HG02938 (cell line): ENCODE measurements around the gene NOXRED1.
A peak's percentile ranks its signal among the peaks of the same experiment; 100 is the strongest.

Source experiments
- ATAC-seq: cut with Tn5 transposase; IDR thresholded peaks from one replicate; pipeline ENCODE4 v1.9.1; 2021; ENCODE audit warnings: mild to moderate bottlenecking, moderate library complexity; ENCODE audit not compliant: unreplicated experiment

Gene NOXRED1

DNA sequence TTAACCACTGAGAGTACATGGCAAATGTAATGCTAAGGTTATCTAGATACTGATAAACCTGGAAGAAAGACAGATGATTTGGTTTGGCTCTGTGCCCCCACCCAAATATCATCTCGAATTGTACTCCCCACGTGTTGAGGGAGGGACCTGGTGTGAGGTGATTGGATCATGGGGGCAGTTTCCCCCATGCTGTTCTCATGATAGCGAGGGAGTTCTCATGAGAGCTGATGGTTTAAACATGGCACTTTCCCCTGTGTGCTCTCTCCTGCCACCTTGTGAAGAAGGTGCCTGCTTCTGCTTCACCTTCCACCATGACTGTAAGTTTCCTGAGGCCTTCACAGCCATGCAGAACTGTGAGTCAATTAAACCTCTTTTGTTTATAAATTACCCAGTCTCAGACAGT lies 14.2 kb downstream of the NOXRED1 start:
- no peak for ATAC-seq

GRCh38 chr14:77407158-77407557 lies 16.2 kb downstream of the NOXRED1 start:
- ATAC-seq, result no peak

DNA sequence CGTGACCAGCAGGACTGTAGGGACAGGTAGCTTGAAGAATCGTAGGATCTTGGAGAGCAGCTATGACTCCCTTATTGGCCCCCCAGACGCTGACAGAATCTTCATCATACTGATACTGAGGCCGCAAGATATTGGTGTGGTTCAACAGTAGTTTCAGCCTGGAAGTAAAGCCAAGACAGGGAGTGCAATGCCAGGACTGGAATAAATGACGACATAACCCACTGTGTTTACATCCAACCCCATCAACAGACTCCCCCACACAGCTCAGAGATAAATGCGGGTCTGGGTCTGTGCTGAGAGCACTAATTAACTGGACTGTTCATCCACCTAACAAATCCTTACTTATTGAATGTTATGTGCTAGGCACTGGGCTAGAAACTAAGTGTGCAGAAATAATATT lies 16.6 kb downstream of the NOXRED1 start:
- no peak for ATAC-seq

DNA sequence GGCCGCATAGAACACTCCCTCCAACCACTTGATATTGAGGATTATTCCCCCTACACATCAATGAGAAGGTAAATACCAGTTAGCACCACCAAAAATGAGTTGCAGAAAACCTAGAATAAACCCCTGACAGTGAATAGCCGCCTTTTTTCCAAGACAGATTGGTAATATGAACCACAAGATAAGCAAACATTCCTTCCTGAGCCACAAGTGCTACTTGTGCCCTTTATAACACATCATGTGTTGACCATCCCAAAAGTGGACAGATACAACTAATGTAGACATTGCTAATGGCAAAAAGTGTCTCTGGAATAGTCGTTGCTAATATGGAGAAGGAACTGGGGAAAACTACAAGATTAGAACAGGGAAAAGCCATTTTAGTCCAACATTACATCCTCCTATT lies 17.2 kb downstream of the NOXRED1 start:
- ATAC-seq, result no peak

DNA sequence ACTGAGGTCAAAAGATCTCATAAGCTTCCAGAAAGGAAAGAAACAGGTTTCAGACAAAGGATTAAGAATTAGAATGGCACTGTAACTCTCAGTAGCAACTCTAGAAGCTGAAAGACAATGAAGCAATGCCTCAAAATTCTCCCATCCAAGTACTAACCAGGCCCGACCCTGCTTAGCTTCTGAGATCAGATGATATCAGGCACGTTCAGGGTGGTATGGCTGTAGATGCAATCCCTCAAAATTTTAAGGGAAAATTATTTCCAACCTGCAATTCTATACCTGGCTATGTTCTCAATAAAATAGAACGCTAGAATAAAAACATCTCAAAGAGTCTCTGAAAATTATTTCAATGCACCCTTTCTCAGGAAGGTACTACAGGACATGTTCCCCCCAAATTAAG lies 19.6 kb downstream of the NOXRED1 start:
- no peak for ATAC-seq

DNA sequence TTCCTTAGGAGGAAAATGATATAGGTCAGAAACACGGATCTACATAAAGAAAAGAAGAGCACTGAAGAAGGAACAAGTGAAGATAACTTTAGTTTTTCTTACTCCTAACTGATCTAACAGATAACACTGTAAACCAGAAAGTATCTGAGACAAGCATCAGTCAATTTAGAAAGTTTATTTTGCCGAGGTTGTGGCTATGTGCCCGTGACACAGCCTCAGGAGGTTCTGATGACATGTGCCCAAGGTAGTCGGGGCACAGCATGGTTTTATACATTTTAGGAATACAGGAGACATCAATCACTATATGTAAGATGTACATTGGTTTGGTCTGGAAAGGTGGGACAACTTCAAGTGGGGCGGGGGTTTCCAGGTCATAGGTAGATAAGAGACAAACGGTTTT lies 23.1 kb downstream of the NOXRED1 start:
- no peak for ATAC-seq

GRCh38 chr14:77390188-77390587 lies 33.1 kb downstream of the NOXRED1 start:
- ATAC-seq, result no peak

DNA sequence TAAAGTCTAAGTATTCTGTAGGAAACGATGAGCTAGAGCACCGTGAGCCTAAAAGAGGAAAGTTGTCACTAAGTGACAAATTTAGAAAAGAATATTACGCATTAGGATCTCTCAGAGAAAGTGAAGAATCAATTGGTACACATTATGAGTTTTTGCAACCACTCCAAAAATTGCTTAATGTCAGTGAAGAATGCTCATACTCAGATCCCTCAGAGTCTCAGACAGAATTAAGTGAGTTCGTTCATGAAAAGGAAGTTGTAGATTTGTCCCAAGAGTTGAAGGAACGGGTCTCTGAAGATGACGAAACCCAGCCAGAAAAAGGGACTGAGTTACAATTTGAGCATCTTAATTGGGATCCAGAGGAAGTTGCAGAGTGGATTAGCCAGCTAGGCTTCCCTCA lies 44.6 kb downstream of the NOXRED1 start:
- no peak for ATAC-seq

DNA sequence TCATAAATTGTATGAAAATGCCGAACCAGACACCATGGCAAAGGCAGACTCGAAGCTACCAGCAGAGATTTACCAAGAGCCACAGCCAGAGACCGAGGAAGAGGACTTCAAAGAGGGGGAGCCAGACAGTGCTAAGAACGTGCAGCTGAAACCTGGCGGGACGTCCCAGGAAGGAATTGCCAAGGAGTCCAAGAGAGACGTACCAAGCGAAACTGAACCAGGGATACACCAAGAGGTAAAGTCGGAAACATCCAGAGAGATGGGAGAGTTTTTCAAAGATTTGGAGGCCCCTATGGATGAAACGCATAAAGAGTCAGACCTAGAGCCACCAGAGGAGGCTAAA lies 45.9 kb downstream of the NOXRED1 start:
- no peak for ATAC-seq

- peak; percentile 75 for ATAC-seq
Measured at GRCh38 chr14:77376771-77377501, 46.4 kb downstream of the NOXRED1 start, which contains the start of the genes SAMD15 and TMED8. Gene SAMD15, plus strand, starts transcription at chr14:77377379. Its CDS starts 40 bp downstream, at chr14:77377419. Gene TMED8, minus strand, starts transcription at chr14:77377094. Its CDS starts 41 bp downstream, at chr14:77377053.

- peak; percentile 22 for ATAC-seq
Measured at GRCh38 chr14:77375973-77376770, 47.2 kb downstream of the NOXRED1 start.

DNA sequence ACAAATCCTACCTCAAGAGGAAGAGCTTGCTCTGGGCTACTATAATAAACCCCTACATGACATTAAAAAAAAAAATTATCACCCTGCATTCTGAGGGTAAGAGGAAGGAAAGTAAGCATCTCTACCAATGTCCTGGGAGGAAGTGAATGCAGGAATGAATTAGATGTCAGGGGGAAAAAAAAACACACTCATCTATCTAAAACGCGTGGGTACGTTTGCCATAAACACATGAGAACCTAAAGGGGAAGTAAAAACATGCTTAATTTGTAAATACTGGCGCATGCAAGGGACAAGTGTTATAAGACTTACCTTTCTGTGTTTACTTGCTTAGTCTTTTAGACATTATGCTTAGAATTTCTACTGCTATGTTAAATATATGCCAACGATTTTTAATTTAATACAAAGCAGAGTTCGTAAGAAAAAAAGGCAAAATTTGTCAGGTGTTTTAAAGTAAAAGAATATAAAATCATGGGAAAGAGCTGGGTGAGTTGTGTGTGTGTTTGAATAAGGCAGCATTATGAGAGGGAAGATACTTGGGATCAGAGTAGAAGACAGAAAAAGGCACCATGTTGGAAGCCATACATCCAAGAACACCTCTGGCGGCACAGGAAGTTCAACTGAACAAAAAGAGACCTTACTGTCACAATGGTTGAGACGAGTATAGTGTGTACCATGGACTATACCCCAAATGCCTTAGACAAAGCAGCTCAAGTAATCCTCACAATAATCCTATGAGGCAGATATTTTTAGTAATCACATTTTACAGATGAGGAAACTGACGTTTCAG lies 48.0 kb downstream of the NOXRED1 start:
- ATAC-seq, result no peak

DNA sequence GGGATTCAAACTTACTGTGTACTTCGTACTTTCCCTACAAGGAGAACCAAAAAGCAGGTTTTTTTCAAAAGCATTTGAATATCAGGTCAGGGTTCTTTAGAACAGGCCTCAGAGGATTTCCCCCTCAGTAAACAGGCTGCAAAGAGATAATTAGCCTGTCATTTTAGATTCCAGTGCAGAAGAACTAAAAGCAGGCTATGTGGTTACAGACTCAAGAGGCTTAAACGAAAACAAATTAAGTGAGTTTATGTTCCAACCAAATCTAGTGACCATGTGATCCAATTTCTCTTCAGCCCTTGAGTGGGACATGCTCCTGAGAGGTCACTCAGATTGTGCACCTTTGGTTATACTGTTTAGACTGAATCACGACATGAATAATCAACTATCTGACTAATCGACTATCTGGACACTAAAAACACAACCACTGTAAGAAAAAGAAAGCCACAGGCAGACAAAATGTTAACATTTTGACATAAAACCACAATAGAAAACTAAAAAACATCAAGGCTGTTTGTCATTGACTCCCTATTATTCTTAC lies 51.0 kb downstream of the NOXRED1 start:
- peak; percentile 31 for ATAC-seq

DNA sequence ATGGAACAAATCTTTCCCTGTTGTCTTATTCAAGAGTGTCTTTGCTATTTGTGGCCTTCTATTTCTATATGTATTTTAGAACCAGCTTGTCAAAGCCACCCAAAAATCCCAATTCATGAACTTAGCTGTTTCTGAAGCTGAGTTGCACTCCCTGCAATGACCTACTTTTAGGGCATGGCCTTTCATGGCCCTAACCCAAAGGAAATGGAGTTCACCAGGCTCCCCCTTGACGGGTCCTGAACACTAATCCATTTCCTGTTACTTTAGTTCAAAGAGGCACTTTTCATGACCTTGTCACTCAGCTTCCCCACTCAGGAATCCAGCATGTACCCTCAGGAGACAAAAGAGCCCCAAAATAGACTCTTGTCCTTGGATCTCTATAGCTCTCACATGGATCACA lies 54.0 kb downstream of the NOXRED1 start:
- ATAC-seq, result no peak

DNA sequence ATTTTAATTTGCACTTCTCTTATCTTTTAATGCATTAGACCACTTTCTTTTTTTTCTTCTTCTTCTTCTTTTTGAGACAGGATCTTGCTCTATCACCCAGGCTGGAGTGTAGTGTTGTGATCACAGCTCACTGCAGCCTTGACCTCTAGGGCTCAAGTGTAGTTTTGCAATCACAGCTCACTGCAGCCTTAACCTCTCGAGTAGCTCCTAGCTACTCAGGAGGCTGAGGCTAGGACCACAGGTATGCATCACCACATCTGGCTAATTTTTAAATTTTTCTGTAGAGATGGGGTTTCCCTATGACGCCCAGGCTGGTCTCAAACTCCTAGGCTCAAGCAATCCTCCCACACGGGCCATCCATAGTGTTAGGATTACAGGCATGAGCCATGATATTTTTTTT lies 59.2 kb downstream of the NOXRED1 start:
- no peak for ATAC-seq

GRCh38 chr14:77359626-77360025 lies 63.7 kb downstream of the NOXRED1 start:
- no peak for ATAC-seq

DNA sequence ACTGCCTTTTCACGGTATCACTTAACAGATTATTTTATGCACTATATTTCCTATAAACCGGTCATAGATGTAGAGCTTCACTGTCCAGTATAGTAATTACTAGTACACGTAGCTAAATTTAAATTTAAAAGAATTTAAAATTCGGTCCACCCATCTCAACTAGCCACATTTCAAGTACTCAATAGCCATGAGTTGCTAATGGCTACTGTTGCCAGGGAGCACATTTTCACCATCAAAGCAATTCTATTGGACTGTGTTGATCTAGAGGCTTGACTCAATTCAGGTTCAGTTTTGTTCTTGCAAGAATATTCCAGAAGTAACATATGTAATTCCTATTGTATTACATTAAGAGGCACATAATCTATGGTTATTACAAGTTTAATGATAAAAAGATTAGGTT lies 66.4 kb downstream of the NOXRED1 start:
- ATAC-seq, result no peak

DNA sequence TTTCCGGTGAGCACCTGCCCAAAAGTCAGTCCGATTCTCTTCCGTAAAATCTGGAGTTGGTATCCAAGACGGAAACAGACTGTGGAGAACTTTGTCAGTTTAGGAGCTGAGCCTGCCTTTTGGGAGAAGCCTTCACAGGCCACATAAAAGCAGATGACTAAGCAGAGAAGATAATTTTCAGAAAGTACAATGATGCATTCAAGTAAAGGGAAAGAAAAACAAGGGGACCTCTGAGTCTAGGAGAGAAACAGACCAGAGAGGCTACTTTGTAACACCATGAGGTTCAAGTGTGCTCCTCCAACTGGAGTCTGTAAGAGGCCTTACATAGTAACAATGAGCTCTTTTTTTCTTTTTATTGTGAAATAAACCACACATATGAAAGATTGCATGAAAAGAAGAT lies 67.5 kb downstream of the NOXRED1 start:
- no peak for ATAC-seq

DNA sequence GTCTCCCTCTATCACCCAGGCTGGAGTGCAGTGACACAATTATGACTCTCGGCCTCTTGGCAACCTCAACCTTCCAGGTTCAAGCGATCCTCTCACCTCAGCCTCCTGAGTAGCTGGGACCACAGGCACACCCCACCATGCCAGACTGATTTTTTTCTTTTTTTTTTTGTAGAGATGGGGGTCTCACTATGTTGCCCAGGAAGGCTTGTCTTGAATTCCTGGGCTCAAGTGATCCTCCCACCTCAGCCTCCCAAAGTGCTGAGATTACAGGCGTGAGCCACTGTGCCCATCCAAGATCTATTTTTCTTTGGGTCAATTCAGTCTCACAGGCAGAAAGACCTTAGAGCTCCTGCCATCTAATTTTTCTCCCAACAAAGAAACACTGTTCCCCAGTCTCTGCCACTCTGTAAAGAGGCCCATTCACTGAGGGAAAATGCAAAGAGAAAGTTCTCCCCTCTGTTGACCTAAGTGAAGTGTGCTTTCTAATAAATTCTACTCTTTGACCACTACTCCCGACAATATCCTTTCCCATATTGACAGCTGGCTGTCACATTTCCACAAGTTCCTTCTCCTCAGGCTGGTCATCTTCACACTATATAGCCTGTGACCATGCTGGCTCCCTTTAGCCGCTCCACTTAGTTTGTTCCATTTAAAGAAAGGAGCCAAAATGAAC lies 69.7 kb downstream of the NOXRED1 start:
- no peak for ATAC-seq

GRCh38 chr14:77347751-77348150 lies 75.6 kb downstream of the NOXRED1 start:
- ATAC-seq, result no peak

- no peak for ATAC-seq
Measured at GRCh38 chr14:77346495-77346894, 76.8 kb downstream of the NOXRED1 start.
